H9 (cell line): ENCODE results near the gene ANKRD13D. TPM values are rescaled to one million over a fixed set of nuclear protein-coding genes. Genes with fewer than 3 reads are reported as not detected.

ENCODE experiments used
- DNase-seq: peaks from one replicate; pipeline ENCODE4 v3.0.0-alpha.2; 2017
- H2AFZ ChIP-seq: one replicate; pipeline ENCODE4 v1.6.1; 2013; ENCODE audit warnings: mild to moderate bottlenecking, low read length, control low read depth, moderate library complexity
- H2AK5ac ChIP-seq: 2 replicates; pipeline ENCODE4 v1.6.1; 2013; ENCODE audit warnings: low read length, control low read depth, mixed read lengths; ENCODE audit not compliant: insufficient read length
- H2BK120ac ChIP-seq: one replicate; pipeline ENCODE4 v1.6.1; 2013; ENCODE audit warnings: low read depth, mild to moderate bottlenecking, low read length, control low read depth, inconsistent platforms; ENCODE audit not compliant: poor library complexity, severe bottlenecking
- H2BK12ac ChIP-seq: 2 replicates; pipeline ENCODE4 v1.6.1; 2013; ENCODE audit warnings: low read length, control low read depth, mixed read lengths, low read depth; ENCODE audit not compliant: insufficient read length
- H2BK15ac ChIP-seq: 2 replicates; pipeline ENCODE4 v1.6.1; 2013; ENCODE audit warnings: low read depth, low read length, control low read depth
- H2BK20ac ChIP-seq: one replicate; pipeline ENCODE4 v1.6.1; 2013; ENCODE audit warnings: low read depth, mild to moderate bottlenecking, low read length, control low read depth, inconsistent platforms; ENCODE audit not compliant: poor library complexity, severe bottlenecking
- H2BK5ac ChIP-seq: 2 replicates; pipeline ENCODE4 v1.6.1; 2013; ENCODE audit warnings: low read length, control low read depth, mixed read lengths; ENCODE audit not compliant: insufficient read length
- H3K14ac ChIP-seq: 2 replicates; pipeline ENCODE4 v1.6.1; 2013; ENCODE audit warnings: low read length, control low read depth; ENCODE audit not compliant: insufficient read depth
- H3K18ac ChIP-seq: 2 replicates; pipeline ENCODE4 v1.6.1; 2013; ENCODE audit warnings: low read depth, mild to moderate bottlenecking, mixed read lengths, low read length, control low read depth; ENCODE audit not compliant: insufficient read length
- H3K23ac ChIP-seq: 2 replicates; pipeline ENCODE4 v1.6.1; 2013; ENCODE audit warnings: low read length, control low read depth, mixed read lengths, low read depth; ENCODE audit not compliant: insufficient read length
- H3K23me2 ChIP-seq: 2 replicates; pipeline ENCODE4 v1.6.1; 2013; ENCODE audit warnings: low read depth, mild to moderate bottlenecking, mixed read lengths, low read length, control low read depth; ENCODE audit not compliant: insufficient read length, poor library complexity, severe bottlenecking
- H3K27ac ChIP-seq: 2 replicates; pipeline ENCODE4 v1.5.1; 2013; ENCODE audit warnings: low read length, control low read depth, mixed read lengths, low read depth; ENCODE audit not compliant: insufficient read length
- H3K27me3 ChIP-seq: 2 replicates; pipeline ENCODE4 v1.6.1; 2013; ENCODE audit warnings: low read length, control low read depth, inconsistent platforms; ENCODE audit not compliant: insufficient read depth
- H3K4ac ChIP-seq: 2 replicates; pipeline ENCODE4 v1.6.1; 2013; ENCODE audit warnings: low read depth, mild to moderate bottlenecking, control low read depth, inconsistent platforms, low read length, moderate library complexity
- H3K4me1 ChIP-seq: 2 replicates; pipeline ENCODE4 v1.6.1; 2013; ENCODE audit warnings: low read length, control low read depth, inconsistent platforms; ENCODE audit not compliant: insufficient read depth
- H3K4me2 ChIP-seq: 2 replicates; pipeline ENCODE4 v1.6.1; 2013; ENCODE audit warnings: low read length, control low read depth, mixed read lengths; ENCODE audit not compliant: insufficient read length, insufficient read depth
- H3K56ac ChIP-seq: 2 replicates; pipeline ENCODE4 v1.6.1; 2013; ENCODE audit warnings: low read depth, mild to moderate bottlenecking, mixed read lengths, low read length, control low read depth; ENCODE audit not compliant: insufficient read length
- H3K79me1 ChIP-seq: 2 replicates; pipeline ENCODE4 v1.6.1; 2013; ENCODE audit warnings: low read depth, mild to moderate bottlenecking, moderate library complexity, low read length, control low read depth, inconsistent platforms; ENCODE audit not compliant: insufficient read depth, poor library complexity, severe bottlenecking
- H3K79me2 ChIP-seq: 2 replicates; pipeline ENCODE4 v1.6.1; 2013; ENCODE audit warnings: low read length, control low read depth, inconsistent platforms; ENCODE audit not compliant: insufficient read depth
- H3K9ac ChIP-seq: 2 replicates; pipeline ENCODE4 v1.6.1; 2013; ENCODE audit warnings: low read length, control low read depth, mixed read lengths; ENCODE audit not compliant: insufficient read length; ENCODE audit errors: extremely low read depth
- H3K9me3 ChIP-seq: one replicate; pipeline ENCODE4 v1.6.1; 2013; ENCODE audit warnings: low read depth, low read length, inconsistent platforms; ENCODE audit not compliant: control insufficient read depth
- H3T11ph ChIP-seq: one replicate; pipeline ENCODE4 v1.6.1; 2013; ENCODE audit warnings: mild to moderate bottlenecking, low read length, control low read depth, inconsistent platforms
- H4K20me1 ChIP-seq: one replicate; pipeline ENCODE4 v1.6.1; 2013; ENCODE audit not compliant: control insufficient read depth, insufficient read length, insufficient read depth
- H4K5ac ChIP-seq: 2 replicates; pipeline ENCODE4 v1.6.1; 2013; ENCODE audit warnings: low read depth, mild to moderate bottlenecking, mixed read lengths, low read length, control low read depth; ENCODE audit not compliant: insufficient read length
- H4K8ac ChIP-seq: replicated peaks from 2 replicates; pipeline ENCODE4 v1.6.1; 2013; ENCODE audit warnings: low read length, control low read depth, mixed read lengths, low read depth; ENCODE audit not compliant: insufficient read length
- H4K91ac ChIP-seq: 2 replicates; pipeline ENCODE4 v1.6.1; 2013; ENCODE audit warnings: low read depth, mild to moderate bottlenecking, moderate library complexity, mixed read lengths, low read length, control low read depth; ENCODE audit not compliant: insufficient read length
- H3K27ac Mint-ChIP-seq, 3 experiments: 2 replicates in 2 of 3; 3 replicates in 1 of 3; pipeline ENCODE4 v1.8.0; 2020 to 2021; ENCODE audit warnings: mixed read lengths in 3 of 3, mild to moderate bottlenecking in 1 of 3, moderate library complexity in 1 of 3
- H3K27me3 Mint-ChIP-seq: 2 replicates; pipeline ENCODE4 v1.8.0; 2021; ENCODE audit warnings: low read depth, mild to moderate bottlenecking, moderate library complexity, mixed read lengths
- H3K36me3 Mint-ChIP-seq, 3 experiments: 2 replicates in 2 of 3; 3 replicates in 1 of 3; pipeline ENCODE4 v1.8.0; 2020 to 2021; ENCODE audit warnings: low read depth in 3 of 3, mixed read lengths in 3 of 3; ENCODE audit not compliant: insufficient read depth in 1 of 3
- H3K4me1 Mint-ChIP-seq, 2 experiments: 2 replicates each; pipeline ENCODE4 v1.8.0; 2020; ENCODE audit warnings: mixed read lengths in 2 of 2
- H3K4me3 Mint-ChIP-seq, 2 experiments: 2 replicates in 1 of 2; 3 replicates in 1 of 2; pipeline ENCODE4 v1.8.0; 2020 to 2021; ENCODE audit warnings: mild to moderate bottlenecking in 2 of 2, mixed read lengths in 2 of 2, moderate library complexity in 1 of 2
- H3K9me3 Mint-ChIP-seq, 2 experiments: 2 replicates in 1 of 2; 3 replicates in 1 of 2; pipeline ENCODE4 v1.8.0; 2020; ENCODE audit warnings: mild to moderate bottlenecking in 2 of 2, mixed read lengths in 2 of 2, moderate library complexity in 1 of 2
- CTCF ChIP-seq: fragments of 200-600 bp; sonication (generic); conservative IDR thresholded peaks from 3 replicates; pipeline ENCODE4 v1.8.0; 2021; ENCODE audit warnings: antibody characterized with exemption, mild to moderate bottlenecking
- WGBS: extraction: QIAGEN DNeasy Blood & Tissue Kit; methylation state at CpG from one replicate; pipeline ENCODE4 v1.1.7; 2013; ENCODE audit warnings: missing lambda C conversion rate, low lambda C conversion rate, mixed read lengths; ENCODE audit not compliant: insufficient read length; ENCODE audit errors: extremely low coverage; 5-methylcytosine and 5-hydroxymethylcytosine counted together
- total RNA-seq: library from RNA; stranded (reverse); gene quantifications from 2 replicates; pipeline ENCODE4 v1.2.1, GENCODE V29; 2021

Gene ANKRD13D
- total RNA-seq, 1 experiment from 2014 or later = 42.1 TPM

- H4K5ac ChIP-seq = no peak overlapping the region
- H3K18ac ChIP-seq = no peak overlapping the region
- H4K8ac ChIP-seq = no peak overlapping the region
- H3K9ac ChIP-seq = no peak overlapping the region
- H3K14ac ChIP-seq = no peak overlapping the region
- DNase-seq = no peak
- no peak overlapping the region for H2AFZ ChIP-seq
- TF ChIP-seq CTCF = no peak
- H4K91ac ChIP-seq = no peak overlapping the region
- H3K79me2 ChIP-seq = no peaks in the 10 kb centered on the region
- no peaks in the 10 kb centered on the region for H3K4me1 ChIP-seq
- Mint-ChIP-seq H3K4me1 (peaks cover 14 to 24% of the 10 kb centered on the region in 2 experiments), H3K27ac (no peak overlapping the region), H3K9me3 (no peaks in the 10 kb centered on the region; a peak in 1 of 5 replicates), H3K27me3 (no peaks in the 10 kb centered on the region), H3K36me3 (no peaks in the 10 kb centered on the region), H3K4me3 (no peak overlapping the region)
- H3K23ac ChIP-seq = no peak overlapping the region
- H2BK5ac ChIP-seq = no peak overlapping the region
- H2BK12ac ChIP-seq = no peak overlapping the region
- H3K56ac ChIP-seq = no peak overlapping the region
- H3K4me2 ChIP-seq = no peak overlapping the region
- no peak overlapping the region for H3T11ph ChIP-seq
- no peaks in the 10 kb centered on the region for H3K79me1 ChIP-seq
- H3K27ac ChIP-seq = no peak overlapping the region
- H3K4ac ChIP-seq = no peak overlapping the region
- no peak overlapping the region for H2BK120ac ChIP-seq
- H2BK15ac ChIP-seq = no peak overlapping the region; the same call in 1 of the 2 replicates
- H2AK5ac ChIP-seq = no peak overlapping the region
- H3K27me3 ChIP-seq = no peaks in the 10 kb centered on the region
- peaks cover 7% of the 10 kb centered on the region for H3K23me2 ChIP-seq
- H3K9me3 ChIP-seq = no peaks in the 10 kb centered on the region
- H4K20me1 ChIP-seq = no peaks in the 10 kb centered on the region
- WGBS = no CpG with 5 or more reads among the region's 11 CpGs
- H2BK20ac ChIP-seq = no peak overlapping the region
These were observed 59.1 kb downstream of the ANKRD13D start for GRCh38 chr11:67347964-67348749.
